ENCODE results near the gene SCN2B. TPM values are rescaled to one million over a fixed set of nuclear protein-coding genes. Genes with fewer than 3 reads are reported as not detected.

SCN2B gene
- total RNA-seq, 6 experiments from 2014 or later: not detected

- DNase-seq (no peak), ATAC-seq (no peak)
- Histone ChIP-seq H3K4me3 (no peak overlapping the region), H3K36me3 (no peaks in the 10 kb centered on the region), H3K9me3 (no peaks in the 10 kb centered on the region), H3K4me1 (peaks cover 0 to 39% (median 15%) of the 10 kb centered on the region in 4 donors), H3K27me3 (no peaks in the 10 kb centered on the region), H3K27ac (no peak overlapping the region)
- TF ChIP-seq POLR2A (IDR thresholded peaks at IDR 0.05) (no peak), CTCF (IDR thresholded peaks at IDR 0.05) (no peak)
- intact Hi-C loops (cut with DNase I): no loop called here
- 76% methylated on average over 6 of the region's 9 CpGs for WGBS (ENCODE audit: insufficient coverage, low coverage, low lambda C conversion rate, missing lambda C conversion rate)
These were observed 24.7 kb upstream of the SCN2B start for GRCh38 chr11:118200901-118201680.

- H3K36me3 ChIP-seq: no peaks in the 10 kb centered on the region
- H3K9me3 ChIP-seq: no peaks in the 10 kb centered on the region
- H3K4me3 ChIP-seq: no peak overlapping the region
- TF ChIP-seq POLR2A (IDR thresholded peaks at IDR 0.05): no peak
- TF ChIP-seq CTCF (IDR thresholded peaks at IDR 0.05): no peak
- DNase-seq (no peak), ATAC-seq (no peak)
- 60% methylated on average over 1 of the region's 5 CpGs for WGBS (ENCODE audit: insufficient coverage, low coverage, low lambda C conversion rate, missing lambda C conversion rate)
- H3K4me1 ChIP-seq: peaks cover 0 to 35% (median 15%) of the 10 kb centered on the region in 4 donors
- intact Hi-C loops (cut with DNase I): no loop called here
- H3K27me3 ChIP-seq: no peaks in the 10 kb centered on the region
- no peak overlapping the region for H3K27ac ChIP-seq
These were observed 24.1 kb upstream of the SCN2B start for GRCh38 chr11:118200497-118200896.

- intact Hi-C loops (cut with DNase I): loop anchor here in 1 of 2 donors (5.0 kb wide), 1 partner anchor 93 kb away; no protein-coding TSS in a partner anchor
- Histone ChIP-seq H3K9me3 (no peaks in the 10 kb centered on the region), H3K27me3 (no peaks in the 10 kb centered on the region), H3K27ac (peak overlapping the region in 2 of 3 donors; percentile 35 to 48), H3K4me1 (peaks cover 0 to 47% (median 19%) of the 10 kb centered on the region in 4 donors), H3K36me3 (no peaks in the 10 kb centered on the region), H3K4me3 (no peak overlapping the region)
- peak in 1 of 3 donors; percentile 64 for DNase-seq
- ATAC-seq: peak in 2 of 4 donors; percentile 8 to 25
- TF ChIP-seq CTCF (IDR thresholded peaks at IDR 0.05) (no peak), POLR2A (IDR thresholded peaks at IDR 0.05) (no peak)
- WGBS (ENCODE audit: insufficient coverage, low coverage, low lambda C conversion rate, missing lambda C conversion rate): 52% methylated on average over 6 of the region's 6 CpGs
These were observed 22.7 kb upstream of the SCN2B start for GRCh38 chr11:118199135-118199534.

GRCh38 chr11:118198370-118198769 lies 21.9 kb upstream of the SCN2B start:
- DNase-seq (peak; percentile 83 to 85 (median 84)), ATAC-seq (peak; percentile 47 to 62 (median 54))
- H3K27ac ChIP-seq: peak overlapping the region in 2 of 3 donors; percentile 35 to 48
- 2% methylated on average over 9 of the region's 9 CpGs for WGBS (ENCODE audit: insufficient coverage, low coverage, low lambda C conversion rate, missing lambda C conversion rate)
- peak overlapping the region in 1 of 3 donors; percentile 36 for H3K4me3 ChIP-seq
- no peaks in the 10 kb centered on the region for H3K27me3 ChIP-seq
- H3K9me3 ChIP-seq: no peaks in the 10 kb centered on the region
- intact Hi-C loops (cut with DNase I): loop anchor here in 1 of 2 donors (5.0 kb wide), 1 partner anchor 94 kb away; no protein-coding TSS in a partner anchor
- peaks cover 0 to 51% (median 20%) of the 10 kb centered on the region in 4 donors for H3K4me1 ChIP-seq
- H3K36me3 ChIP-seq: no peaks in the 10 kb centered on the region
- TF ChIP-seq POLR2A (IDR thresholded peaks at IDR 0.05): no peak
- peak; percentile 79 to 93 (median 92) for TF ChIP-seq CTCF (IDR thresholded peaks at IDR 0.05)
